Thymus (tissue), 11 donors: ENCODE measurements around the gene SCAMP2. TPM values are rescaled to one million over a fixed set of nuclear protein-coding genes. Genes with fewer than 3 reads are reported as not detected.

ENCODE experiments used
- DNase-seq, 9 donors: peaks; one replicate each; pipeline ENCODE4 v3.0.0-alpha.2; 2013; ENCODE audit warnings: low spot score in 9 of 9, low read depth in 6 of 9, missing footprints in 1 of 9
- H3K27ac ChIP-seq, 2 donors: one replicate each; pipeline ENCODE4 v1.5.1; 2013; ENCODE audit warnings: control low read depth in 1 of 2, low read depth in 1 of 2, low read length in 1 of 2, mild to moderate bottlenecking in 1 of 2, moderate library complexity in 1 of 2
- H3K27me3 ChIP-seq, 2 donors: one replicate each; pipeline ENCODE4 v1.5.1; 2013; ENCODE audit warnings: low read length in 1 of 2; ENCODE audit not compliant: control insufficient read depth in 2 of 2, insufficient read depth in 1 of 2
- H3K36me3 ChIP-seq, 2 donors: one replicate each; pipeline ENCODE4 v1.5.1; 2013; ENCODE audit warnings: low read length in 1 of 2, mild to moderate bottlenecking in 1 of 2, moderate library complexity in 1 of 2; ENCODE audit not compliant: control insufficient read depth in 2 of 2, insufficient read depth in 2 of 2
- H3K4me1 ChIP-seq, 2 donors: one replicate each; pipeline ENCODE4 v1.5.1; 2013; ENCODE audit warnings: low read length in 2 of 2; ENCODE audit not compliant: control insufficient read depth in 2 of 2, insufficient read depth in 2 of 2
- H3K4me3 ChIP-seq, 2 donors: one replicate each; pipeline ENCODE4 v1.5.1; 2013; ENCODE audit warnings: low read length in 2 of 2, control low read depth in 1 of 2, mild to moderate bottlenecking in 1 of 2
- H3K9me3 ChIP-seq, 2 donors: one replicate each; pipeline ENCODE4 v1.5.1; 2013; ENCODE audit warnings: low read length in 1 of 2, mild to moderate bottlenecking in 1 of 2; ENCODE audit not compliant: control insufficient read depth in 2 of 2, insufficient read depth in 1 of 2
- WGBS: extraction: QIAGEN DNeasy Blood & Tissue Kit; methylation state at CpG from one replicate; pipeline ENCODE4 v1.1.7; 2013; 5-methylcytosine and 5-hydroxymethylcytosine counted together
- polyA plus RNA-seq: library from polyadenylated mRNA; stranded (reverse); fragments of 200-250 nt; gene quantifications from one replicate; pipeline ENCODE4 v1.2.3, GENCODE V29; 2013
- total RNA-seq: library from RNA; stranded (reverse); fragments of 120-200 nt; gene quantifications from one replicate; pipeline ENCODE4 v1.2.4, GENCODE V29; 2013
- donor health status: healthy.

The SCAMP2 gene
- total and polyA plus RNA-seq, 2 donors = 15.7 to 35.2 TPM

- H3K4me3 ChIP-seq = peak overlapping the region in 1 of 2 donors; percentile 95
- no peak for DNase-seq
- WGBS = 96% methylated on average over 14 of the region's 14 CpGs
- H3K9me3 ChIP-seq = no peaks in the 10 kb centered on the region
- H3K27ac ChIP-seq = no peak overlapping the region
- H3K27me3 ChIP-seq = no peaks in the 10 kb centered on the region
- H3K36me3 ChIP-seq = peaks cover 17 to 20% of the 10 kb centered on the region in 2 donors
- peaks cover 7 to 32% of the 10 kb centered on the region in 2 donors for H3K4me1 ChIP-seq
Observed at GRCh38 chr15:74841891-74842373, 31.2 kb downstream of the SCAMP2 start.

DNA sequence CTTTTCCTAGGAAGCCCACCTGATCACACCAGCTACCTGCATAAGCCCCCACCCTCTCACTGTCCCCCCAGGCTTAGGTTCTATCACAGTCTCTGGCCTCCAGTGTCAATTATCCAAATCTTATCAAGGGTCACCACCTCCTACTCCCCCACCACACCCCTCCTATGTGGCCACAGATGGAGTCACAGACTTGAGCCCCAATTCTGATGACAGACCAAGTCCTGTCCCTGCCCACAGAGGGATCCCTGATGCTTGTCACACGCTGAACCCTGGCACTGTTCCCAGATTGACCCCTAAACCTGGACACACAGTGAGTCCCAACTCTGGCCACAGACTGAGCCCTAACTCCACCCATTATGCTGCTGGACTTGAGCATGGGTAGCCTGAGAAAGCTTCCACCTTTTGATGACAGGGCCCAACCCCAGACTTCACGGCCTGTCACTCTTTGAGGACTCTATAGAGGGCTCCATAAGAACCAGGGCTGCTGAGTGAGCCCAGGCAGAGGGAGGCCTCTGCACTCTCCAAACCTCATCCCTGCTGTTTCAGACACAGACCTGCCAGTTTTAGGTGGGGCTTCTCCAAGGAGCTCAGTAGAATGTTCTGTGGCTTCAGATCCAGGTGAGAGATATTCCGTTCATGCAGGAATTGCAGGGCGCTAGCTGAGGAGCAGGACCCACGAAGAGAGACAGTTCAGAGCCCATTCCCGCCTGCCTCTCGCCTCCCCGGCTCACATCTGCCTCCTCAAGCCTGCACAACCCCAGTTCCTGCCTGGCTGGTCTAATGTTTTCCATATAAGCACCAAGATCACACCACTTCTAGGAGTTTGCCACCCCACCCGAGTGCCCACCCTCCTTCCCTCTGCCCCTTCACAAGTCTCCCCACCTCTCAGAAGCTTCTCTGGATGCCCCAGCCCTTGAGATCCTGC lies 32.1 kb downstream of the SCAMP2 start:
- H3K9me3 ChIP-seq = no peaks in the 10 kb centered on the region
- no peaks in the 10 kb centered on the region for H3K27me3 ChIP-seq
- H3K36me3 ChIP-seq = peaks cover 14 to 24% of the 10 kb centered on the region in 2 donors
- 98% methylated on average over 9 of the region's 9 CpGs for WGBS
- H3K4me3 ChIP-seq = no peak overlapping the region
- DNase-seq = no peak
- H3K27ac ChIP-seq = no peak overlapping the region
- peaks cover 7 to 32% of the 10 kb centered on the region in 2 donors for H3K4me1 ChIP-seq

- peaks cover 7 to 23% of the 10 kb centered on the region in 2 donors for H3K4me1 ChIP-seq
- no peak overlapping the region for H3K27ac ChIP-seq
- no peaks in the 10 kb centered on the region for H3K9me3 ChIP-seq
- WGBS = 96% methylated on average over 31 of the region's 31 CpGs
- no peak for DNase-seq
- H3K4me3 ChIP-seq = no peak overlapping the region
- no peaks in the 10 kb centered on the region for H3K27me3 ChIP-seq
- H3K36me3 ChIP-seq = peaks cover 5 to 17% of the 10 kb centered on the region in 2 donors
Observed at GRCh38 chr15:74839526-74840395, 33.4 kb downstream of the SCAMP2 start.

GRCh38 chr15:74838746-74839525 lies 34.2 kb downstream of the SCAMP2 start:
- 97% methylated on average over 11 of the region's 11 CpGs for WGBS
- H3K36me3 ChIP-seq = peaks cover 0 to 17% of the 10 kb centered on the region in 2 donors
- peaks cover 7 to 17% of the 10 kb centered on the region in 2 donors for H3K4me1 ChIP-seq
- no peaks in the 10 kb centered on the region for H3K27me3 ChIP-seq
- H3K27ac ChIP-seq = no peak overlapping the region
- no peak for DNase-seq
- H3K9me3 ChIP-seq = no peaks in the 10 kb centered on the region
- H3K4me3 ChIP-seq = no peak overlapping the region

GRCh38 chr15:74838137-74838516 lies 35.0 kb downstream of the SCAMP2 start:
- no peak for DNase-seq

GRCh38 chr15:74837482-74838136 lies 35.6 kb downstream of the SCAMP2 start:
- H3K27ac ChIP-seq = no peak overlapping the region
- H3K4me1 ChIP-seq = peaks cover 7 to 8% of the 10 kb centered on the region in 2 donors
- H3K36me3 ChIP-seq = peaks cover 0 to 17% of the 10 kb centered on the region in 2 donors
- WGBS = 89% methylated on average over 15 of the region's 15 CpGs
- DNase-seq = no peak
- no peaks in the 10 kb centered on the region for H3K9me3 ChIP-seq
- H3K4me3 ChIP-seq = no peak overlapping the region
- no peaks in the 10 kb centered on the region for H3K27me3 ChIP-seq

More at GRCh38 chr15:74838137-74838516, 35.0 kb downstream of the SCAMP2 start:
- Histone ChIP-seq H3K27ac (no peak overlapping the region), H3K27me3 (no peaks in the 10 kb centered on the region), H3K9me3 (no peaks in the 10 kb centered on the region), H3K4me1 (peaks cover 7 to 10% of the 10 kb centered on the region in 2 donors), H3K36me3 (peaks cover 0 to 17% of the 10 kb centered on the region in 2 donors), H3K4me3 (no peak overlapping the region)
- WGBS = 97% methylated on average over 10 of the region's 10 CpGs

DNA sequence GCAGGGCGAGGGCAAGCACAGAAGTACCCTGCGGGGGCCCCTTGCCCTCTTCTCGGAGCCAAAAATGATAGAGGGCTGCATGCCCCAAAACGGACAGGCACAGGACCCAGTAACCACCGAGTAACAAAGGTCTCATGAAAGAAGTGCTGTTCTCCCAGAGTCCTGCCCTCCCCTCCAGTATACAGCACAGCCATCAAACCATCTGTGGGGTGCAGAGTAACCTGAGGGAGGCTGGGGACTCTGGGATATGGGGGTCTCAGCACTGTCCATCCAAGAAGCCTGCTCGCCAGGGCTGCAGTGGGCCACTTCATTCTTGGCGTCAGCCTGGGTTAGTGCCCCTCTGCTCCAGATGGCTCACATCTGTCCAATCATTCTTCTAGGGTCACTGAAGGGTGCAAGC lies 36.3 kb downstream of the SCAMP2 start:
- no peak overlapping the region for H3K27ac ChIP-seq
- peaks cover 0 to 2% of the 10 kb centered on the region in 2 donors for H3K4me1 ChIP-seq
- no peaks in the 10 kb centered on the region for H3K9me3 ChIP-seq
- H3K36me3 ChIP-seq = peaks cover 0 to 17% of the 10 kb centered on the region in 2 donors
- 97% methylated on average over 7 of the region's 7 CpGs for WGBS
- no peak overlapping the region for H3K4me3 ChIP-seq
- H3K27me3 ChIP-seq = no peaks in the 10 kb centered on the region
- no peak for DNase-seq

GRCh38 chr15:74835312-74835823 lies 37.8 kb downstream of the SCAMP2 start:
- DNase-seq = peak in 1 of 9 donors; percentile 26
- peaks cover 0 to 11% of the 10 kb centered on the region in 2 donors for H3K36me3 ChIP-seq
- 48% methylated on average over 5 of the region's 5 CpGs for WGBS

More at GRCh38 chr15:74835312-74835823, 37.8 kb downstream of the SCAMP2 start:
- H3K4me3 ChIP-seq = no peak overlapping the region
- no peak overlapping the region for H3K27ac ChIP-seq
- H3K27me3 ChIP-seq = no peaks in the 10 kb centered on the region
- H3K9me3 ChIP-seq = no peaks in the 10 kb centered on the region
- no peaks in the 10 kb centered on the region for H3K4me1 ChIP-seq
